ENCODE data around the gene PKP4.

DNA sequence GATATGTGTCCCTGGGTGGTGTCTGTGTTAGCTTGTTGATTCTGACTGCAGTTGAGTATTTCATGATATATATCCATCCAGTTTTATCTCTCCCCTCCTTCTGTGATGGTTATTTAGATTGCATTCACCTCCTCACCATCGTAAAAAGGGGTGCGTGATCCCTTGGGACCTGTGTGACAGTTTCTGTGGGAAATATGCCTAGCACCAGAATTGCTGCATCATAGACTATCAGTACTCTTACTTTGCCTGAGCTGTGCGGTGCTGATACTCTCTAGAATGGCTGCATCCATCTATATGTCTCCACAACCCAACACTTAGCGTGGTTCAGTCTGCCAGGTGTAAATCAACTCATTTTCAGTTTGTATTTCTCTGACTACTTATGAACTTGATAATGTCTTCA lies 34.3 kb downstream of the PKP4 start:
- TF ChIP-seq RAD21 (conservative IDR thresholded peaks at IDR 0.05) (no peak), EZH2 (IDR thresholded peaks at IDR 0.05; ENCODE audit: borderline replicate concordance, insufficient read depth, low read length, poor library complexity, severe bottlenecking) (no peak), EP300 (conservative IDR thresholded peaks at IDR 0.05; ENCODE audit: poor library complexity, severe bottlenecking) (no peak)
- TF ChIP-seq, protein P1, sequence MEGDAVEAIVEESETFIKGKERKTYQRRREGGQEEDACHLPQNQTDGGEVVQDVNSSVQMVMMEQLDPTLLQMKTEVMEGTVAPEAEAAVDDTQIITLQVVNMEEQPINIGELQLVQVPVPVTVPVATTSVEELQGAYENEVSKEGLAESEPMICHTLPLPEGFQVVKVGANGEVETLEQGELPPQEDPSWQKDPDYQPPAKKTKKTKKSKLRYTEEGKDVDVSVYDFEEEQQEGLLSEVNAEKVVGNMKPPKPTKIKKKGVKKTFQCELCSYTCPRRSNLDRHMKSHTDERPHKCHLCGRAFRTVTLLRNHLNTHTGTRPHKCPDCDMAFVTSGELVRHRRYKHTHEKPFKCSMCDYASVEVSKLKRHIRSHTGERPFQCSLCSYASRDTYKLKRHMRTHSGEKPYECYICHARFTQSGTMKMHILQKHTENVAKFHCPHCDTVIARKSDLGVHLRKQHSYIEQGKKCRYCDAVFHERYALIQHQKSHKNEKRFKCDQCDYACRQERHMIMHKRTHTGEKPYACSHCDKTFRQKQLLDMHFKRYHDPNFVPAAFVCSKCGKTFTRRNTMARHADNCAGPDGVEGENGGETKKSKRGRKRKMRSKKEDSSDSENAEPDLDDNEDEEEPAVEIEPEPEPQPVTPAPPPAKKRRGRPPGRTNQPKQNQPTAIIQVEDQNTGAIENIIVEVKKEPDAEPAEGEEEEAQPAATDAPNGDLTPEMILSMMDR (IDR thresholded peaks at IDR 0.05; ENCODE audit: poor library complexity, severe bottlenecking), result no peak
- TF ChIP-seq, protein P2, sequence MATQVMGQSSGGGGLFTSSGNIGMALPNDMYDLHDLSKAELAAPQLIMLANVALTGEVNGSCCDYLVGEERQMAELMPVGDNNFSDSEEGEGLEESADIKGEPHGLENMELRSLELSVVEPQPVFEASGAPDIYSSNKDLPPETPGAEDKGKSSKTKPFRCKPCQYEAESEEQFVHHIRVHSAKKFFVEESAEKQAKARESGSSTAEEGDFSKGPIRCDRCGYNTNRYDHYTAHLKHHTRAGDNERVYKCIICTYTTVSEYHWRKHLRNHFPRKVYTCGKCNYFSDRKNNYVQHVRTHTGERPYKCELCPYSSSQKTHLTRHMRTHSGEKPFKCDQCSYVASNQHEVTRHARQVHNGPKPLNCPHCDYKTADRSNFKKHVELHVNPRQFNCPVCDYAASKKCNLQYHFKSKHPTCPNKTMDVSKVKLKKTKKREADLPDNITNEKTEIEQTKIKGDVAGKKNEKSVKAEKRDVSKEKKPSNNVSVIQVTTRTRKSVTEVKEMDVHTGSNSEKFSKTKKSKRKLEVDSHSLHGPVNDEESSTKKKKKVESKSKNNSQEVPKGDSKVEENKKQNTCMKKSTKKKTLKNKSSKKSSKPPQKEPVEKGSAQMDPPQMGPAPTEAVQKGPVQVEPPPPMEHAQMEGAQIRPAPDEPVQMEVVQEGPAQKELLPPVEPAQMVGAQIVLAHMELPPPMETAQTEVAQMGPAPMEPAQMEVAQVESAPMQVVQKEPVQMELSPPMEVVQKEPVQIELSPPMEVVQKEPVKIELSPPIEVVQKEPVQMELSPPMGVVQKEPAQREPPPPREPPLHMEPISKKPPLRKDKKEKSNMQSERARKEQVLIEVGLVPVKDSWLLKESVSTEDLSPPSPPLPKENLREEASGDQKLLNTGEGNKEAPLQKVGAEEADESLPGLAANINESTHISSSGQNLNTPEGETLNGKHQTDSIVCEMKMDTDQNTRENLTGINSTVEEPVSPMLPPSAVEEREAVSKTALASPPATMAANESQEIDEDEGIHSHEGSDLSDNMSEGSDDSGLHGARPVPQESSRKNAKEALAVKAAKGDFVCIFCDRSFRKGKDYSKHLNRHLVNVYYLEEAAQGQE (IDR thresholded peaks at IDR 0.05; ENCODE audit: borderline replicate concordance), result no peak
